ENCODE measurements around the gene GYS1.

GYS1 gene

DNA sequence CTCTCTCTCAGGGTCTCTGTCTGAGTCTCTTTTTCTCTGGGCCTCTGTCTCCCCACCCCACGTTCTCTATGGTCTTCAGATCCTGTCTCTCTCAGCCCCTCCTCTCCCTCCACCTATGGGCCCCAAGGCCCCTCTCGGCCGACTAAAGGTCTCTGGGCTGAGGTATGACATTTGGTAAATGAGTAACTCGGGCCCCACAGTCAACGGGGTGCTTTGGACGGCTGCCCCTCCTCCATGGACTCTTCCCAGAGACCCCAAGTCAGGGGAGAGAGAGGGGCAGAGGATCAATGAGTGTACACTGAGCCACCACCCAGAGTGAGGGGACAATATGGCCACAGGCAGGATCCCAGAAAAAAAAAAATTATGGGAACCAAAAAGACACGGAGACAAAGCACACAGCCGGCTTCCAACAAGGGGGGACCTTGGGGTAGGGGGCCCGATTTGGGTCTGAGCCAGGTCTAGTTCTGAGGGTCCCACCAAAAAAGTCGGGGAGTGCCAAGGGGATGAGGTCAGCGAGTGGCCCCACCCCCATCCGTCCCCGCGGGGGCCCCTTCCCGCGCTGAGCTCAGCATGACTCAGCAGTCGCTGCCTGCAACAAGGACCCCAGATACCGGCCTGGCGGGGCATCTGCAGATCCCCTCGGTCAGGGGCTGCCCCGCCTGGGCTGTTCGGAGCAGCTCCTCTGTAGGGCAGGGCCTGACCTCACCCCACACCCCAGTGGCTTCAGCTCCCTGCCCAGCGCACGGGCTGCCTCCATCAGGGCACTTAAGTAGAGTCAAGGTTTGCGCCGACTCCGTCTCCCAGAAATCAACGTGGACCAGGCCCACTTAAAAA, 29.5 kb downstream of the GYS1 start:
- DNase-seq (ENCODE audit: low read depth) = peak; percentile 57

DNA sequence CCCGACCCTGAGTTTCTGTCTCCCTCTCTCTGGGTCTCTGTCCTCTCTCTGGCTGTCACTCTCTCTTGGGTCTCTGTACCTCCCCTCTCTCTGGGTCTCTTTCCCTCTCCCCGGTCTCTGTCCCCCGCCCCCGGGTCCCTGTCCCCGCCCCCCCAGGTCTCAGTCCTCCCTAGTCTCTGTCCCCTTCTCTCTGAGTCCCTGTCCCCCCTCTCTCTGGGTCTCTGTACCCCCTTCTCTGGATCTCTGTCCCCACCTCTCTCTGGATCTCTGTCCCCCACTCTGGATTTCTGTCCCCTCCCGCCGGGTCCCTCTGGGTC, 30.3 kb downstream of the GYS1 start:
- no peak for DNase-seq (ENCODE audit: low read depth)

DNA sequence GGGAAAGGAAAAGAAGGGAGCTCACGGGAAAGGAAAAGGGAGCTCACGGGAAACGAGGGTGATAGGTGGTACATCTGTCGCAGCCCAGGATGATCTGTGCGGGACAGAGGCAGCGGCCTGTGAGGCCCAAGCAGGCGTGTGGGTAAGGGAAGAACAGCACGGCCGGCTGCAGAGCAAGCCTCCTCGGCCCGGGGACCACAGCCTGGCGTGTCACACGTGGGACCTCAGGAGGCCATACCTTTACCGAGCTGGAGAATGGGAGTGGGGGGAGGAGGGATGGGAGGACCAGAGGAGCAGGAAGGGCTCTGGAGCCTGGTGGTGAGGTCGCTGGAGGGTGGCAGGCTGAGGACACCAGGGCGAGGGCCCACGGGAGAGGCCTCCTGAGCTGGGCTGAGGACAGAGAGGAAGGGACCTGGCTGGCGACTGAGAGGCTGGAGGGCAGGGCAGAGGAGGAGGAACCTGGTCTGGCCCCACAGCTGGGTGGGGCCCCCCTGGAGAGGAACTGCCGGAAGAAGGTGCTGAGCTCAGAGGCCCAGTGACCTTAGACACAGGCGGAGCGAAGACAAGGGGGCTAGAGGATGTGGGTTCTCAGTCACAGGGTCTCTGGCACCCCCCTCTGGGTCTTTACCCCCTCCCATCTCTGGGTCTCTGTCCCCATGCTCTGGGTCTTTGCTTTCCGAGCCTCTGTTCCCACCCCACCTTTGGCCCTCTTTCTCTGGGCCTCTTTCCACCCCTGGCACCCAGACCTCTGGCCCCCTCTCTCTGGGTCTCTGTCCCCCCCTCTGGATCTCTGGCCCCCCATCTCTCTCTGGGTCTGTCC, 30.9 kb downstream of the GYS1 start:
- DNase-seq (ENCODE audit: low read depth) = no peak

DNA sequence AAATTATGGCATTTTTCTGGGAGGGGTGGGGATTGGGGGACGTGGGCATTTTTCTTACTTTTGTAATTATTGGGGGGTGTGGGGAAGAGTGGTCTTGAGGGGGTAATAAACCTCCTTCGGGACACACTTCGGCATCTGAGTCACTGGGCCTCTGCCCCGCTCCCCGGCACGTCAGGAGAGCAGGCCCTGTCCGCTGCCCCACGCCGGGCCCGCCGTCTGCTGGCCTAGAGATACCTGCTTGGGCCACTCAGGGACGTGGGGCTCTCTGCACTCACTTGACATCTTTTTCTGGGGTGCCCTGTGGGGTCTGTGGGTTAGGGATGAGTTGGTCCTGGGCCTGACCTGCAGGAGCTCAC, 31.5 kb downstream of the GYS1 start:
- DNase-seq (ENCODE audit: low read depth) = no peak

DNA sequence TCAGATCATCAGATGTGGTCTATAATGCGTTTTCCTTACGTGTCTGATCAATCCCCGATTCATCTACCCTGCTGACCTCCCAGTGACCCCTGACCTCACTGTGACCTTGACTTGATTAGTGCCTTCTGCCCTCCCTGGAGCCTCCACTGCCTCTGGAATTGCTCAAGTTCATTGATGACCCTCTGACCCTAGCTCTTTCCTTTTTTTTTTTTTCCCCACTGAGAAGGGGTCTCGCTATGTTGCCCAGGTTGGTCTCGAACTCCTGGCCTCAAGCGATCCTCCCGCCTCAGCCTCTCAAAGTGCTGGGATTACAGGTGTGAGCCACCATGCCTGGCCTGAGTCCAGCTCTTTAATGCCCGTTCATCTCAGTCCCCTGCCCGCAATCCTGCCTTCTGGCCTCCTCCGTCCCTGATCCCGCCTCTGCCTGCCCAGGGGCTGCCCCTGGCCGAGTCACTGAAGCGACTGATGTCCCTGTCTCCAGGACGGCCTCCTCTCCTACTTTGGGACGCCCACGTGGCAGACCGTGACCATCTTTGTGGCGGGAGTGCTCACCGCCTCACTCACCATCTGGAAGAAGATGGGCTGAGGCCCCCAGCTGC, 32.0 kb downstream of the GYS1 start:
- no peak for DNase-seq (ENCODE audit: low read depth)

DNA sequence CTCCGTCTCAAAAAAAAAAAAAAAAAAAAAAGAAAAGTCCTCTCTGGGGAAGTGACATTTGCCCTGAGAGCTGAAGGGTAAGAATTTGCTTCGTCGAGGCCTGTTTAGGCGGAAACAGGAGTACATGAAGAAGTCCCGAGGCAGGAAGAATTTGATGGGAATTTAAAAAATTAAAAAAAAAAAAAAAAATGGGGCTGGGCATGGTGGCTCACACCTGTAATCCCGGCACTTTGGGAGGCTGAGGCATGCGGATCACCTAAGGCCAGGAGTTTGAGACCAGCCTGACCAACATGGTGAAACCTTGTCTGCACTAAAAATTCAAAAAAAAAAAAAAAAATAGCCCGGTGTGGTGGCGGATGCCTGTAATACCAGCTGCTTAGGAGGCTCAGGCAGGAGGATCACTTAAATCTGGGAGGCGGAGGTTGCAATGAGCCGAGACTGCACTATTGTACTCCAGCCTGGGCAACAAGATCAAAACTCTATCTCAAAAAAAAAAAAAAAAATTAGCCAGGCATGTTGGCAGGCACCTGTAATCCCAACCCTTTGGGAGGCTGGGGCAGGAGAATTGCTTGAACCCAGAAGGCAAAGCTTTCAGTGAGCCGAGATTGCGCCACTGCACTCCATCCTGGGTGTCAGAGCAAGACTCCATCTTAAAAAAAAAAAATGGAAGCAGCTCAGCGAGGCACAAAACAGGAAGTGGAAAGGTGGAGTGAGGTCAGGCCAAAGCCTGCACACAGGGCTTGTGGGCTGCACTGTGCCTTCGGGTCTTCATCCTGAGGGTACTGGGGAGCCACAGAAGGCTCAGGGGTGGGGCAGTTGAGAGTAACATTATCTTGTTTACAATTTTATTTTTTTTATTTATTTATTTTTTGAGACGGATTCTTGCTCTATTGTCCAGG, 33.5 kb downstream of the GYS1 start:
- DNase-seq (ENCODE audit: low read depth) = no peak

DNA sequence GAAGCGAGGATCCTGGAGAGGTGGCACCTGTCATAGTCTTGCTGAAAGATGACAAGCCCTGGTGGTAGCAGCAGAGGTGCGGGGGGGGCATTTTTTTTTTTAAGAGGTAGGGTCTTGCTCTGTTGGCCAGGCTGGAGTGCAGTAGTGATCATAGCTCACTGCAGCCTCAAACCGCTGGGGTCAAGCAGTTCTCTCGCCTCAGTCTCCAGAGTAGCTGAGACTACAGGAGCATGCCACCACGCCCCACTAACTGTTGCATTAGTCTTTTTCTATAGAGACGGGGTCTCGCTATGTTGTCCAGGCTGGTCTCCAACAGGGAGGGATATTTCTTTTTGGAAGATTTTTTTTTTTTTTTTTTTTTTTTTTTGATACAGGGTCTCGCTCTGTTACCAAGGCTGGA, 35.1 kb downstream of the GYS1 start:
- no peak for DNase-seq (ENCODE audit: low read depth)

DNA sequence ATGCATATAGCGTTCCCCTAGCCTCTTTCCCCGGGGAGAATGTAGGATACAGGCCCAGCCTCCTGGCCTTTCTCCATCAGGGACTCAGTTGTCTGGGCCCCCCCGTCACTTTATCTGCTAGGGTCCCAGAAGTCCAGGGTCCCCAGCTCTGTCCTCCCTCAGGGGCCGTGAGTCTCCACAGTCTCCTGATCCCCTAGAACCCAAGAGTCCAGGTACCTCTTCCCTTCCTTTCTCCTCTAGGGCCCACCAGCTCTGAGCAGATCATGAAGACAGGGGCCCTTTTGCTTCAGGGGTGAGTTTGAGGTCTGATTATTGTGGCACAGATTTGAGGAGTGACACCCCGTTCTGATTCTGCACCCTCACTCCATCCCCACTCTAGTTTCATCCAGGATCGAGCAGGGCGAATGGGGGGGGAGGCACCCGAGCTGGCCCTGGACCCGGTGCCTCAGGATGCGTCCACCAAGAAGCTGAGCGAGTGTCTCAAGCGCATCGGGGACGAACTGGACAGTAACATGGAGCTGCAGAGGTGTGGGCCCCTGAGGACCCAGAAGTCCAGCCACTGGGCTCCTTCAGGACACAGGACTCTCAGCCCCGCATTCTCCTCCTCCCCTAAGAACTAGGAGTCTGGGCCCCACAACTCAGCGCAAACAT, 37.7 kb downstream of the GYS1 start:
- no peak for DNase-seq (ENCODE audit: low read depth)

DNA sequence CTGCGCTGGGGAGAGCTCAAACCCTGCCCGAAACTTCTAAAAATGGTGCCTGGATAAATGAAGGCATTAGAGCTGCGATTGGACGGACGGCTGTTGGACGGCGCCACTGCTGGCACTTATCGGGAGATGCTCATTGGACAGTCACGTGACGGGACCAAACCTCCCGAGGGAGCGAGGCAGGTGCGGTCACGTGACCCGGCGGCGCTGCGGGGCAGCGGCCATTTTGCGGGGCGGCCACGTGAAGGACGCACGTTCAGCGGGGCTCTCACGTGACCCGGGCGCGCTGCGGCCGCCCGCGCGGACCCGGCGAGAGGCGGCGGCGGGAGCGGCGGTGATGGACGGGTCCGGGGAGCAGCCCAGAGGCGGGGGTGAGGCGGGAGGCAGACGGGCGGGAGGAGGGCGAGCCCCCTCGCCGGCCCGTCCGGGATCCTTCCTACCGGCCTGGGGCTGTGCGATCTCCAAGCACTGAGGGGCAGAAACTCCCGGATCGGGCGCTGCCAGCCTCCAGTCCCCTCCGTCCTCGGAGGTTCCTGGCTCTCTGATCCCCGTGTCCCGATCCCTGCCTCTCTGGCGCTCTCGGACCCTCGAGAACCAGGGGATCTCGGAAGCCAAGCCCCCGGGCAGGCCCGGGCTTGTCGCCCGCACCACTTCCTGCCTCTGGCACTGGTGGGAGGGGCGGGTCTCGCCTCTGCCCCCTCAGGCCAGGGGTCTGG, 38.4 kb downstream of the GYS1 start, which contains the start of gene BAX:
TSS of gene BAX (plus strand) at position 281 of the 713 bp plus-strand sequence. CDS start at position 335, 54 bp downstream.
- peak; percentile 96 for DNase-seq (ENCODE audit: low read depth)

DNA sequence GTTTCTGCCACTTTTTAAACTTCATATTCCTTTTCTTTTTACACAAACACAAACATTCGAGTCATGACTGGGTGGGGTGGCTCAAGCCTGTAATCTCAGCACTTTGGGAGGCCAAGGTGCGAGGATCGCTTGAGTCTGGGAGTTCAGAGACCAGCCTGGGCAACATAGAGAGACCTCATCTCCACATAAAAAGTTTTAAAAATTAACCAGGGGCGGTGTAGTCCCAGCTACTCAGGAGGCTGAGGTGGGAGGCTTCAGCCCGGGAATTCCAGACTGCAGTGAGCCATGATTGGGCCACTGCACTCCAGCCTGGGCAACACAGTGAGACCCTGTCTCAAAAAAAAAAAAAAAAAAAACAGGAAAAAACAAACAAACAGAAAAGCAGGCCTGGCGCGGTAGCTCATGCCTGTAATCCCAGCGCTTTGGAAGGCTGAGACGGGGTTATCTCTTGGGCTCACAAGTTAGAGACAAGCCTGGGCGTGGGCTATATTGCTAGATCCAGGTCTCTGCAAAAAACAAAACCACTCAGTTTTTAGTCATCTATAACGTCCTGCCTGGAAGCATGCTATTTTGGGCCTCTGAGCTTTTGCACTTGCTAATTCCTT, 39.0 kb downstream of the GYS1 start:
- DNase-seq (ENCODE audit: low read depth) = no peak

DNA sequence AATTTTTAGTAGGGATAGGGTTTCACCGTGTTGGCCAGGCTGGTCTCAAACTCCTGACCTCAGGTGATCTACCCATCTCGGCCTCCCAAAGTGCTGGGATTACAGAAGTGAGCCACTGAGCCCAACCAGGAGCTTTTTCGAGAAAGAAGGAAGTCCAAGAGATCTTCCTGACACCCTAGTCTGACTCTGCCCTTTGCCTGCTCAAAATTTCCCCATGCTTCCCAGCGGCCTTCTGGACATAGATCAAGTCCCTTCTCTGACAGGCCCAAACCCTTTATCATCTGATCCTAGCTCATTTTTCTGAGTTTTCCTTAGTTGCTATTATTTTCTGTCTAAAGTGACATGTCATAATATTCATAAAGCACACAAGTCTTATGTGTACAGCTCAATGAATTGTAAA, 40.0 kb downstream of the GYS1 start:
- DNase-seq (ENCODE audit: low read depth) = no peak

DNA sequence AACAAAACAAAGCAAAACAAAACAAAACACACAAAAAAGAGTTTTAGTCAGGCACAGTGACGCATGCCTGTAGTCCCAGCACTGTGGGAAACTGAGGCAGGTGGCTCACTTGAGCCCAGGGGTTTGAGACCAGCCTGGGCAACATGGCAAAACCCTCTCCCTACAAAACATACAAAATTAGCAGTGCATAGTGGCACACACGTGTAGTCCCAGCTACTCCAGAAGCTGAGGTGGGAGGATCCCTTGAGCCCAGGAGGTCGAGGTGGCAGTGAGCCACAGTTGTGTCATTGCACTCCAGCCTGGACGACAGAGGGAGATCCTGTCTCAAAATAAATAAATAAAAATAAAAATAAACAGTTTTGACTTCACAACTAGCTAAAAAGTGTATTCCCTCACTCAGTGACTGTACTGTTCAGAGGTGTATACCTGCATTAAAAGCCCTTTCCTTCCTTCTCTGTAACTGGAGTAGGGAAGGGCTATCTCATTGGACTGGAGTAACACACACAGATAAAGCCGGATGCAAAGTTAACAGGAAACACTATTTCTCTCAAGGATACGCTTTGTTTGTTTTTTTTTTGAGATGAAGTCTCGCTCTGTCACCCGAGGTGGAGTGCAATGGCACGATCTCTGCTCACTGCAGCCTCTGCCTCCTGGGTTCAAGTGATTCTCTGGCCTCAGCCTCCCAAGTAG, 42.1 kb downstream of the GYS1 start:
- DNase-seq (ENCODE audit: low read depth) = no peak

DNA sequence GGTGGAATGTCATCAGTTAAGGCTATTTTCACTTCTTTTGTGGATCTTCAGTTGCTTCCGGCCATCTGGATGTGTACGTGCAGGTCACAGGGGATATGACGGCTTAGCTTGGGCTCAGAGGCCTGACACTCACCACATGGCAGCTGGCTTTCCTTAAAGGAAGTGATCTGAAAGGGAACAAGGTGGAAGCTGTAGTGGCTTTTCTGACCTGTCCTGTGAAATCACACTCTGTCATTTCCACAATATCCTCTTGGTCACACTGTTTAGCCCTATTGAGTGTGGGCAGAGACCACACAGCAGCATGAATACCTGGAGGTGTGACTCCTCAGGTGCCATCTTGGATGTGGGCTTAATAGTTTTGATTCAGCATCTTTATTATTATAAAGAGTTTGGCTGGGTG, 43.0 kb downstream of the GYS1 start:
- no peak for DNase-seq (ENCODE audit: low read depth)

DNA sequence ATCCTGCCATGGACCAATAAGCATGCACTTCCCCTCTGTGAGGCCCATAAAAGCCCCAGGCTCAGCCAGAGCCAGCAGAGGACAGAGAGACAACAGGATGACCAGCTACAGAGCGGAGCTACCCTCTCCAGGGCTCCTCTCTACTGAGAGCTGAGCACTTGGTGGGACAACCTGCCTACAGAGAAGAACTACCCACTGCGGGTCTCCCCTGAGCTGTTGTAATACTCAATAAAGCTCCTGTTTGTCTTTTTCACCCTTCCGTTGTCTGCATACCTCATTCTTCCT, 45.9 kb downstream of the GYS1 start:
- DNase-seq (ENCODE audit: low read depth) = no peak

DNA sequence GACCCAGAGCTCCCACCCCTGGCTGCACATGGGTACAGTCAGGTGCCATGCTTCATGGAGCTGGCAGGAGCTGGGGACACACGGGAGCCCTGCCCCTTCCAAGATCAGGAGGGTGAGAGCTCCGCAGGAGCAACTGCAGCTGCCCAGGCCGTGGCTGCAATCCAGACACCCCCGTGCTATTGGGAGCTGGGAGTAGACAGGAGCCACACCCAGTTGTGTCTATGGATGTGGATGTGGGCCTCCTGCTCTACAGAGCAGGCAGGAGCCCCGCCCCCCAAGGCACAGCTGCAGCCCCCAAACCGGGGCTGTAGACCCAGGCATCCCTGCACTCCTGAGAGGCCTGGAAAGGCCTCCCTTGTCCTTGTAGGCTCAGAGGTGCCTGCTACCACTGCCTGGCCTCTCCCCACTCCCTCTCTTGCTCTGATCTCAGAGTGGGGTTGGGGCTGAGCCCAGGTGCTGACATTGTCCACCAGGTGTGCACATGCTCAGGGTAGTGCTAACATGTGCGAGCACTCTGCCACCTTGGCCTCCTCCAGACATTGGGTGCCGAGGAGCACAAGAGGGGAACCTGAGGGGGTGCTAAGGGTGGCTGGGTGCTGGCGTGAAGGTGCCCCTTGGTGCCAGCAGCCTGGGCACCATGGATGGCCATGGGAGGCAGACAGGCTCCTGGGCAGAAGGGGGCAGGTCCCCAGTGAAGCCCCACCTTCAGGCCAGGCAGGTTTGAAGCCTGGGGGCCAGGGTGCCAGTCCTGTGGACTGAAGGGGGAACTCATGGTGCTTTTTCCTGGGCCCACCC, 46.4 kb downstream of the GYS1 start:
- DNase-seq (ENCODE audit: low read depth) = no peak

DNA sequence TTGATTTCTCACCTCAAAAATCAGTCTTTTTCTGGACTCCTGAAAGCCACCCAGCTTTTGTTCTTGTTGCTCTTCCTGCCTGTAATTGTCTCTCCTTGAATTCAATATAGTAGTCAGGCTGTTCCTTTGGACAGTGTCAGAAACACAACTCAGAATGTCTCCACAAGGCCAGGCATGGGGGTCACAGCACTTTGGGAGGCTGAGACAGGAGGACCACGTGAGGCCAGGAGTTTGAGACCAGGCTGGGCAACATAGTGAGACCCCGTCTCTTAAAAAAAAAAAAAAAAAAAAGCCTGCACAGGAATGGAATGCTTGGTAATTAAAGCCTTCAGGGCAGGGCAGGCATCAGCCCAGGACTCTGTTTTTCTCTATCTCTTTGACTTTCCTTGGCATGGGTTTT, 47.3 kb downstream of the GYS1 start:
- DNase-seq (ENCODE audit: low read depth) = no peak

DNA sequence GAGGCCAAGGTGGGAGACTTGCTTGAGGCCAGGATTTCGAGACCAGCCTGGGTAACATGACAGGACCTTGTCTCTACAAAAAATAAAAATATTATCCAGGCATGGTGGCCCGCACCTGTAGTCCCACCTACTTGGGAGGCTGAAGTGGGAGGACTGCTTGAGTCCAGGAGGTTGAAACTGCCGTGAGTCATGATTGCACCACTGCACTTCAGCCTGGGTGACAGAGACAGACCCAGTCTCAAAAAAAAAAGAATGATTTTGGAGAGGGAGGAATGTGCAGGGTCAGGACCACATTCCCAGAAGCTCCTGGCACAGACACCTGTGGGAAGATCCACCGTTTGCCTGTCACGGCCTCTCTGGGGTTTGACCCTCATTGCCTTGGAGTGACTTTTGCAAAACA, 47.7 kb downstream of the GYS1 start:
- no peak for DNase-seq (ENCODE audit: low read depth)

DNA sequence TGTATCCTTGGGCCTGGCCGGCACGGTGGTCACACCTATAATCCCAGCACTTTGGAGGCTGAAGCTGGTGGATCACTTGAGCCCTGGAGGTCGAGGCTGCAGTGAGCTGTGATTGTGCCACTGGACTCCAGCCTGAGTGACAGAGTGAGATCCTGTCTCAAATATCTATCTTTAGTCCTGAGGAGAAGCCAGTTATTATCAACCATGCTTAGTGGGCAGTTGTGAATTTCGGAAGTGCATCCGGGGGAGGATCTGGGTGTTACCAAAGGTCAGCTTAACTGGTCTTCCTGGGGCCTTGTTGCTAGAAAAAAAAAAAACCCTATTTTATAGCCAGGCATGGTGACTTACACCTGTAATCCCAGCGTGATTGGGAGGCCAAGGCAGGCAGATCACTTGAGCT, 50.0 kb downstream of the GYS1 start:
- DNase-seq (ENCODE audit: low read depth) = no peak

DNA sequence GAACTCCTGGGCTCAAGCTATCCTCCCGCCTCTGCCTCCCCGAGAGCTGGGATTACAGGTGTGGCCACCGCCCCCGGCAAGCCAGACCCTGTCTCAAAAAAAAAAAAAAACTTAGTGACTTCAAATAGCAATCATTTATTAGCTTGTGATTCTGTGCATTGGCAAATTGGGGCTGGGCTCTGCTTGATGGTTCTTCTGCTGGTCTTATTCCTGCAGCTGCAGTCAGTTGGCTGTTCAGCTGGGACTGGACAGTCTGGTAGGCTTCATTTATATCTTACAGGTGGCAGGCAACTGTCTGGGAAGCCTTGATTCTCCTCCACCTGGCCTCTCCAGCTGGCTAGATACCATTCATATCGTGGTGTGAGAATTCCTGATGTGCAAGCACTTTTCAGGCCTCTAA, 52.2 kb downstream of the GYS1 start:
- no peak for DNase-seq (ENCODE audit: low read depth)
